Osteocyte (in vitro differentiated cells): Measurements from ENCODE around the gene FHIT. TPM values are rescaled to one million over a fixed set of nuclear protein-coding genes. Genes with fewer than 3 reads are reported as not detected.

Experiments used
- DNase-seq: peaks from one replicate; pipeline ENCODE4 v3.0.0; 2021; ENCODE audit warnings: mixed read lengths; ENCODE audit not compliant: unreplicated experiment; ENCODE audit errors: extremely low spot score
- H3K27ac Mint-ChIP-seq: one replicate; pipeline ENCODE4 v1.8.0; 2021; ENCODE audit warnings: mild to moderate bottlenecking, mixed read lengths; ENCODE audit not compliant: unreplicated experiment
- H3K27me3 Mint-ChIP-seq: one replicate; pipeline ENCODE4 v1.8.0; 2021; ENCODE audit warnings: mixed read lengths; ENCODE audit not compliant: unreplicated experiment
- H3K36me3 Mint-ChIP-seq: one replicate; pipeline ENCODE4 v1.8.0; 2021; ENCODE audit warnings: mixed read lengths; ENCODE audit not compliant: unreplicated experiment
- H3K4me1 Mint-ChIP-seq: one replicate; pipeline ENCODE4 v1.8.0; 2021; ENCODE audit warnings: mixed read lengths; ENCODE audit not compliant: unreplicated experiment
- H3K4me3 Mint-ChIP-seq: one replicate; pipeline ENCODE4 v1.8.0; 2021; ENCODE audit warnings: mild to moderate bottlenecking, moderate library complexity, mixed read lengths; ENCODE audit not compliant: unreplicated experiment
- H3K9me3 Mint-ChIP-seq: one replicate; pipeline ENCODE4 v1.8.0; 2021; ENCODE audit warnings: mixed read lengths; ENCODE audit not compliant: unreplicated experiment
- CTCF ChIP-seq: fragments of 200-600 bp; sonication (generic); IDR thresholded peaks from 2 replicates; pipeline ENCODE4 v1.5.0; 2021; ENCODE audit warnings: antibody characterized with exemption, mild to moderate bottlenecking, moderate library complexity
- total RNA-seq: library from RNA; stranded (reverse); gene quantifications from 2 replicates; pipeline ENCODE4 v1.2.1, GENCODE V29; 2021

FHIT gene
- total RNA-seq, 1 donor from 2014 or later = 2.3 TPM

- H3K9me3 Mint-ChIP-seq = no peaks in the 10 kb centered on the region
These were observed 37.2 kb upstream of the FHIT start for GRCh38 chr3:61288446-61288845.

GRCh38 chr3:61283876-61284275 is 32.6 kb upstream of the FHIT start:
- Mint-ChIP-seq H3K4me3 (no peak overlapping the region), H3K4me1 (no peaks in the 10 kb centered on the region), H3K9me3 (no peaks in the 10 kb centered on the region), H3K36me3 (no peaks in the 10 kb centered on the region), H3K27ac (no peak overlapping the region), H3K27me3 (peaks cover 19% of the 10 kb centered on the region)
- no peak for TF ChIP-seq CTCF
- no peak for DNase-seq

More at GRCh38 chr3:61288446-61288845, 37.2 kb upstream of the FHIT start:
- Mint-ChIP-seq H3K4me3 (no peak overlapping the region), H3K27ac (no peak overlapping the region), H3K4me1 (no peaks in the 10 kb centered on the region), H3K27me3 (peaks cover 20% of the 10 kb centered on the region), H3K36me3 (no peaks in the 10 kb centered on the region)
- TF ChIP-seq CTCF = no peak
- no peak for DNase-seq

- TF ChIP-seq CTCF = no peak
- DNase-seq = no peak
- H3K4me1 Mint-ChIP-seq = no peaks in the 10 kb centered on the region
These were observed 27.5 kb upstream of the FHIT start for GRCh38 chr3:61278713-61279112.

GRCh38 chr3:61277411-61277810 is 26.2 kb upstream of the FHIT start:
- H3K9me3 Mint-ChIP-seq = peaks cover 4% of the 10 kb centered on the region
- no peaks in the 10 kb centered on the region for H3K36me3 Mint-ChIP-seq
- no peak for TF ChIP-seq CTCF
- no peak overlapping the region for H3K27ac Mint-ChIP-seq
- no peaks in the 10 kb centered on the region for H3K4me1 Mint-ChIP-seq
- H3K4me3 Mint-ChIP-seq = no peak overlapping the region
- H3K27me3 Mint-ChIP-seq = peaks cover 6% of the 10 kb centered on the region
- no peak for DNase-seq

More at GRCh38 chr3:61278713-61279112, 27.5 kb upstream of the FHIT start:
- H3K36me3 Mint-ChIP-seq = no peaks in the 10 kb centered on the region
- H3K9me3 Mint-ChIP-seq = peaks cover 4% of the 10 kb centered on the region
- H3K4me3 Mint-ChIP-seq = no peak overlapping the region
- H3K27ac Mint-ChIP-seq = no peak overlapping the region
- H3K27me3 Mint-ChIP-seq = peaks cover 13% of the 10 kb centered on the region

- H3K4me1 Mint-ChIP-seq = no peaks in the 10 kb centered on the region
- peaks cover 5% of the 10 kb centered on the region for H3K27me3 Mint-ChIP-seq
- H3K4me3 Mint-ChIP-seq = no peak overlapping the region
- H3K9me3 Mint-ChIP-seq = peaks cover 4% of the 10 kb centered on the region
- no peak for TF ChIP-seq CTCF
- H3K27ac Mint-ChIP-seq = no peak overlapping the region
- no peak for DNase-seq
- H3K36me3 Mint-ChIP-seq = no peaks in the 10 kb centered on the region
These were observed 18.2 kb upstream of the FHIT start for GRCh38 chr3:61269435-61269834.
